ENCODE data around the gene CCBE1.

CCBE1 gene

GRCh38 chr18:59414111-59414653, 283.0 kb downstream of the CCBE1 start:
- TF ChIP-seq CTCF (IDR thresholded peaks at IDR 0.05; ENCODE audit: control insufficient read depth, extremely low read depth, insufficient read depth) = no peak
- DNase-seq (ENCODE audit: low read depth) = no peak
- H3K4me3 ChIP-seq (ENCODE audit: low read depth, low read length) = no peak overlapping the region

GRCh38 chr18:59402432-59403090, 294.7 kb downstream of the CCBE1 start:
- H3K4me3 ChIP-seq (ENCODE audit: low read depth, low read length) = no peak overlapping the region

GRCh38 chr18:59400407-59400806, 296.8 kb downstream of the CCBE1 start:
- DNase-seq (ENCODE audit: low read depth) = no peak
- no peak for TF ChIP-seq CTCF (IDR thresholded peaks at IDR 0.05; ENCODE audit: control insufficient read depth, extremely low read depth, insufficient read depth)

More at GRCh38 chr18:59402432-59403090, 294.7 kb downstream of the CCBE1 start:
- peak; percentile 91 for TF ChIP-seq CTCF (IDR thresholded peaks at IDR 0.05; ENCODE audit: control insufficient read depth, extremely low read depth, insufficient read depth)
- peak; percentile 91 for DNase-seq (ENCODE audit: low read depth)

GRCh38 chr18:59395226-59396175, 301.7 kb downstream of the CCBE1 start:
- no peak for TF ChIP-seq CTCF (IDR thresholded peaks at IDR 0.05; ENCODE audit: control insufficient read depth, extremely low read depth, insufficient read depth)
- DNase-seq (ENCODE audit: low read depth) = no peak
- H3K4me3 ChIP-seq (ENCODE audit: low read depth, low read length) = no peak overlapping the region

More at GRCh38 chr18:59400407-59400806, 296.8 kb downstream of the CCBE1 start:
- H3K4me3 ChIP-seq (ENCODE audit: low read depth, low read length) = no peak overlapping the region

- DNase-seq (ENCODE audit: low read depth) = no peak
- TF ChIP-seq CTCF (IDR thresholded peaks at IDR 0.05; ENCODE audit: control insufficient read depth, extremely low read depth, insufficient read depth) = no peak
- no peak overlapping the region for H3K4me3 ChIP-seq (ENCODE audit: low read depth, low read length)
Observed at GRCh38 chr18:59393381-59393780, 303.8 kb downstream of the CCBE1 start.

- TF ChIP-seq CTCF (IDR thresholded peaks at IDR 0.05; ENCODE audit: control insufficient read depth, extremely low read depth, insufficient read depth) = no peak
- no peak overlapping the region for H3K4me3 ChIP-seq (ENCODE audit: low read depth, low read length)
- no peak for DNase-seq (ENCODE audit: low read depth)
Observed at GRCh38 chr18:59388817-59389216, 308.4 kb downstream of the CCBE1 start.
